IMR-90 (cell line): Measurements from ENCODE around the gene DDX4. TPM values are rescaled to one million over a fixed set of nuclear protein-coding genes. Genes with fewer than 3 reads are reported as not detected.

Experiments used
- ATAC-seq: fragments of 200-7000 bp; cut with Tn5 transposase; 2 replicates; pipeline ENCODE4 v1.9.1; 2020; ENCODE audit warnings: low read depth, mild to moderate bottlenecking, moderate library complexity
- BruUV-seq: library from RNA; stranded (reverse); fragments of 400-500 nt; replicated peaks from 2 replicates; lab custom pipeline; 2021; lab: Mats Ljungman, UMichigan
- CTCF ChIA-PET: fragments of 300-600 bp; formaldehyde crosslinking; extraction: SDS; loops from one replicate; lab custom pipeline; 2021; ENCODE audit warnings: antibody characterized with exemption; lab: Yijun Ruan, JAX
- POLR2A ChIA-PET: fragments of 300-600 bp; sonication (Branson Sonifier 250); formaldehyde crosslinking; loops from one replicate; lab custom pipeline; 2022; ENCODE audit warnings: antibody characterized with exemption; ENCODE audit not compliant: unreplicated experiment; lab: Charles Lee
- DNase-seq: peaks from one replicate; pipeline ENCODE4 v3.0.0; 2013
- H2AFZ ChIP-seq: replicated peaks from 2 replicates; pipeline ENCODE3; 2013; ENCODE audit warnings: low read length, mild to moderate bottlenecking; ENCODE audit not compliant: poor library complexity
- H2AK5ac ChIP-seq: 2 replicates; pipeline ENCODE4 v1.6.1; 2013; ENCODE audit warnings: low read depth, low read length, inconsistent platforms
- H2AK9ac ChIP-seq: replicated peaks from 2 replicates; pipeline ENCODE3; 2013; ENCODE audit warnings: mild to moderate bottlenecking, low read depth, low read length, moderate library complexity; ENCODE audit not compliant: poor library complexity
- H2BK120ac ChIP-seq: 2 replicates; pipeline ENCODE4 v1.6.1; 2013; ENCODE audit warnings: low read depth, low read length, inconsistent platforms
- H2BK15ac ChIP-seq: 3 replicates; pipeline ENCODE4 v1.6.1; 2013; ENCODE audit warnings: low read depth, low read length, inconsistent platforms
- H2BK20ac ChIP-seq: 2 replicates; pipeline ENCODE4 v1.6.1; 2013; ENCODE audit warnings: low read depth, mild to moderate bottlenecking, inconsistent platforms, low read length, moderate library complexity
- H2BK5ac ChIP-seq: 2 replicates; pipeline ENCODE4 v1.6.1; 2013; ENCODE audit warnings: mild to moderate bottlenecking, low read depth, low read length, inconsistent platforms; ENCODE audit not compliant: poor library complexity, severe bottlenecking
- H3K14ac ChIP-seq: replicated peaks from 2 replicates; pipeline ENCODE4 v1.6.1; 2013; ENCODE audit warnings: low read depth, low read length, inconsistent platforms
- H3K18ac ChIP-seq: 2 replicates; pipeline ENCODE4 v1.6.1; 2013; ENCODE audit warnings: low read depth, low read length, control low read depth
- H3K23ac ChIP-seq: 2 replicates; pipeline ENCODE4 v1.6.1; 2013; ENCODE audit warnings: low read depth, low read length, inconsistent platforms
- H3K27ac ChIP-seq: 2 replicates; pipeline ENCODE4 v1.5.1; 2013; ENCODE audit warnings: mild to moderate bottlenecking, control low read depth, low read length; ENCODE audit not compliant: insufficient read depth
- H3K27me3 ChIP-seq: 2 replicates; pipeline ENCODE4 v1.6.1; 2013; ENCODE audit warnings: low read length; ENCODE audit not compliant: control insufficient read depth, insufficient read depth
- H3K36me3 ChIP-seq: 2 replicates; pipeline ENCODE4 v1.6.1; 2013; ENCODE audit warnings: low read length, mixed read lengths; ENCODE audit not compliant: control insufficient read depth, insufficient read depth
- H3K4ac ChIP-seq: 2 replicates; pipeline ENCODE4 v1.6.1; 2013; ENCODE audit warnings: low read depth, low read length, inconsistent platforms
- H3K4me1 ChIP-seq: 2 replicates; pipeline ENCODE4 v1.6.1; 2013; ENCODE audit warnings: low read length, mixed read lengths; ENCODE audit not compliant: control insufficient read depth, insufficient read depth
- H3K4me2 ChIP-seq: 2 replicates; pipeline ENCODE4 v1.6.1; 2013; ENCODE audit warnings: low read depth, mild to moderate bottlenecking, control low read depth, low read length, moderate library complexity
- H3K4me3 ChIP-seq: 2 replicates; pipeline ENCODE4 v1.5.1; 2013; ENCODE audit warnings: low read depth, mild to moderate bottlenecking, control low read depth, low read length, moderate library complexity; ENCODE audit not compliant: insufficient read depth
- H3K56ac ChIP-seq: 2 replicates; pipeline ENCODE4 v1.6.1; 2013; ENCODE audit warnings: low read length, inconsistent platforms; ENCODE audit not compliant: insufficient read depth; ENCODE audit errors: extremely low read depth
- H3K79me1 ChIP-seq, 2 experiments: 2 replicates each; pipeline ENCODE4 v1.6.1; 2013; ENCODE audit warnings: low read length in 2 of 2, inconsistent platforms in 1 of 2, low read depth in 1 of 2
- H3K9ac ChIP-seq: 2 replicates; pipeline ENCODE4 v1.6.1; 2013; ENCODE audit warnings: low read depth, low read length, control low read depth
- H3K9me1 ChIP-seq: 2 replicates; pipeline ENCODE4 v1.6.1; 2013; ENCODE audit warnings: low read length, inconsistent platforms; ENCODE audit not compliant: insufficient read depth
- H3K9me3 ChIP-seq: 2 replicates; pipeline ENCODE4 v1.6.1; 2013; ENCODE audit warnings: low read length; ENCODE audit not compliant: control insufficient read depth, insufficient read depth
- H4K20me1 ChIP-seq: 2 replicates; pipeline ENCODE4 v1.6.1; 2013; ENCODE audit warnings: low read length, inconsistent platforms; ENCODE audit not compliant: insufficient read depth
- H4K5ac ChIP-seq: 2 replicates; pipeline ENCODE4 v1.6.1; 2013; ENCODE audit warnings: mild to moderate bottlenecking, low read depth, low read length, control low read depth
- H4K8ac ChIP-seq, 2 experiments: 2 replicates each; pipeline ENCODE4 v1.6.1; 2013; ENCODE audit warnings: low read depth in 2 of 2, low read length in 2 of 2, control low read depth in 1 of 2, inconsistent platforms in 1 of 2
- H4K91ac ChIP-seq: 2 replicates; pipeline ENCODE4 v1.6.1; 2013; ENCODE audit warnings: low read depth, low read length, inconsistent platforms; ENCODE audit not compliant: insufficient read depth
- BHLHE40 ChIP-seq: fragments of 150-350 bp; IDR thresholded peaks from 2 replicates; pipeline ENCODE4 v1.6.1; 2016; ENCODE audit warnings: mild to moderate bottlenecking, low read depth, low read length
- CEBPB ChIP-seq: IDR thresholded peaks from 2 replicates; pipeline ENCODE4 v1.6.1; 2012; ENCODE audit warnings: low read depth, low read length, improper control_type of control experiment
- CHD1 ChIP-seq: IDR thresholded peaks from 2 replicates; pipeline ENCODE4 v1.6.1; 2012; ENCODE audit warnings: low read depth, low read length, improper control_type of control experiment
- ELK1 ChIP-seq: fragments of 150-350 bp; IDR thresholded peaks from 2 replicates; pipeline ENCODE4 v1.6.1; 2016; ENCODE audit warnings: low read depth, mild to moderate bottlenecking, low read length, moderate library complexity, borderline replicate concordance
- FOS ChIP-seq: fragments of 150-350 bp; IDR thresholded peaks from 2 replicates; pipeline ENCODE4 v1.6.1; 2016; ENCODE audit warnings: low read depth, low read length
- MAFK ChIP-seq: IDR thresholded peaks from 2 replicates; pipeline ENCODE4 v1.6.1; 2012; ENCODE audit warnings: low read depth, low read length, improper control_type of control experiment
- MAZ ChIP-seq: IDR thresholded peaks from 2 replicates; pipeline ENCODE4 v1.6.1; 2012; ENCODE audit warnings: low read depth, mild to moderate bottlenecking, low read length, improper control_type of control experiment, moderate library complexity, borderline replicate concordance
- MXI1 ChIP-seq: IDR thresholded peaks from 2 replicates; pipeline ENCODE4 v1.6.1; 2012; ENCODE audit warnings: low read depth, mild to moderate bottlenecking, low read length, moderate library complexity, borderline replicate concordance
- NFE2L2 ChIP-seq: fragments of 150-350 bp; IDR thresholded peaks from 2 replicates; pipeline ENCODE4 v1.6.1; 2016; ENCODE audit warnings: low read depth, mild to moderate bottlenecking, low read length
- POLR2A ChIP-seq: IDR thresholded peaks from 2 replicates; pipeline ENCODE4 v1.6.1; 2012; ENCODE audit warnings: mild to moderate bottlenecking, low read depth, low read length
- RAD21 ChIP-seq: IDR thresholded peaks from 2 replicates; pipeline ENCODE4 v1.6.1; 2012; ENCODE audit warnings: low read length, improper control_type of control experiment
- RCOR1 ChIP-seq: IDR thresholded peaks from 2 replicates; pipeline ENCODE4 v1.6.1; 2012; ENCODE audit warnings: mild to moderate bottlenecking, low read length, improper control_type of control experiment; ENCODE audit not compliant: insufficient replicate concordance
- SMC3 ChIP-seq: fragments of 150-350 bp; IDR thresholded peaks from 2 replicates; pipeline ENCODE4 v1.6.1; 2016; ENCODE audit warnings: low read depth, mild to moderate bottlenecking, antibody characterized with exemption, low read length, moderate library complexity
- USF2 ChIP-seq: fragments of 150-350 bp; IDR thresholded peaks from 2 replicates; pipeline ENCODE4 v1.6.1; 2017; ENCODE audit warnings: mild to moderate bottlenecking, antibody characterized with exemption, low read length, low read depth
- WGBS, 2 experiments: methylation state at CpG; one replicate each; pipeline versions ENCODE4 v1.1.5 to v1.1.7; 2013; ENCODE audit warnings: missing lambda C conversion rate in 2 of 2; ENCODE audit not compliant: insufficient read length in 1 of 2; ENCODE audit errors: extremely low coverage in 2 of 2; 5-methylcytosine and 5-hydroxymethylcytosine counted together
- dilution Hi-C: fragments of 300-500 bp; cut with HindIII; formaldehyde crosslinking; loops from one replicate; pipeline ENCODE4 v1.14.3; 2018; ENCODE audit warnings: low sequenced_read_pairs; ENCODE audit not compliant: unreplicated experiment
- in situ Hi-C: fragments of 300-500 bp; cut with MboI; formaldehyde crosslinking; loops from 3 replicates; pipeline ENCODE4 v1.14.3; 2019; ENCODE audit warnings: low sequenced_read_pairs, inconsistent platforms, mixed read lengths
- intact Hi-C: fragments of 100-400 bp; cut with micrococcal nuclease; formaldehyde crosslinking; loops from 2 replicates; pipeline ENCODE4 v1.10.0; 2022
- polyA plus RNA-seq, 3 experiments: library from polyadenylated mRNA; depleted of rRNA; stranded (reverse); fragments of >200 nt; gene quantifications; 2 replicates each; pipeline ENCODE4 v1.2.3, GENCODE V29; 2012; ENCODE audit warnings: low replicate concordance in 1 of 3
- total RNA-seq: library from RNA; depleted of rRNA; stranded (reverse); fragments of >200 nt; gene quantifications from 2 replicates; pipeline ENCODE4 v1.2.3, GENCODE V29; 2012

DDX4 gene
- total and polyA plus RNA-seq, 2 of the 4 experiments (the other 2 are of a cell fraction) = not detected

GRCh38 chr5:55853818-55854217 lies 116.0 kb downstream of the DDX4 start:
- Histone ChIP-seq H3K23ac (no peak overlapping the region), H4K8ac (no peak overlapping the region), H3K4me3 (no peak overlapping the region), H3K4ac (0 out of 2 replicates have a peak overlapping the region, but pooled peaks have one; percentile 49), H4K91ac (no peak overlapping the region), H2AK9ac (no peak overlapping the region), H2BK20ac (no peak overlapping the region; the same call in 1 of the 2 replicates), H3K9me3 (no peaks in the 10 kb centered on the region), H2BK120ac (0 out of 2 replicates have a peak overlapping the region, but pooled peaks have one; percentile 25), H2BK5ac (no peak overlapping the region), H2AK5ac (no peak overlapping the region), H3K4me2 (0 out of 2 replicates have a peak overlapping the region, but pooled peaks have one; percentile 25), H4K20me1 (no peaks in the 10 kb centered on the region), H3K56ac (no peak overlapping the region), H3K9me1 (no peaks in the 10 kb centered on the region; the same call in 1 of the 2 replicates), H3K4me1 (peaks cover 9% of the 10 kb centered on the region), H3K14ac (no peak overlapping the region), H2BK15ac (no peak overlapping the region), H3K27me3 (no peaks in the 10 kb centered on the region), H3K27ac (no peak overlapping the region), H3K18ac (no peak overlapping the region), H2AFZ (no peak overlapping the region), H3K36me3 (no peaks in the 10 kb centered on the region), H4K5ac (no peak overlapping the region), H3K9ac (no peak overlapping the region), H3K79me1 (no peaks in the 10 kb centered on the region)
- intact Hi-C loops (no loop called here), in situ Hi-C loops (no loop called here), dilution Hi-C loops (no loop called here)
- POLR2A ChIA-PET = no interaction called here
- no CpG with 5 or more reads among the region's 3 CpGs for WGBS, 2 experiments
- DNase-seq = peak; percentile 67
- CTCF ChIA-PET = no interaction called here
- BruUV-seq = no TSS peak
- peak; percentile 49 for ATAC-seq
- TF ChIP-seq RCOR1 = no peak
- TF ChIP-seq BHLHE40 = no peak
- no peak for TF ChIP-seq SMC3
- no peak for TF ChIP-seq ELK1
- no peak for TF ChIP-seq POLR2A
- no peak for TF ChIP-seq MAFK
- no peak for TF ChIP-seq RAD21
- TF ChIP-seq CHD1 = no peak
- no peak for TF ChIP-seq USF2
- no peak for TF ChIP-seq FOS
- TF ChIP-seq CEBPB = no peak
- no peak for TF ChIP-seq MAZ
- no peak for TF ChIP-seq MXI1
- TF ChIP-seq NFE2L2 = no peak
